ENCODE data around the gene ACER3.

ACER3 gene

DNA sequence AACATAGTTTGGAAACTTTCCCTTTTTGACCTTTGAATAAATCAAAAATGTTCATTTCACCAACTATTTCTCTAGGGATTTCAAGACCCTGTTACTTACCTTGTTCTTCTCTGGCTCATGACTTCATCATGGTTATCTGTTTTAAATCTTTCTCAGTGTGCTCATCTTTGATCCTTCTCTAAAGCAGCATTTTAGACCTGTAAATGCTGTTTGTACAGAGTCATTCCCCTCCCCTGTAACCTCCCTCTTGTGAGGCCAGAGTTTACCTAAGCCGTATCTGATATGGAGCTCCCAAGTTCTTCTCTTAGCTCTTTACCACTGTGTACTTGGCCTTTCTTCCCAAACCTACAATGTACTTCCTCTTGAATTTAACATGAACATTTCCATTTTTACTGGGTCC is 56.0 kb downstream of the ACER3 start:
- Histone ChIP-seq H3K9me3 (ENCODE audit: insufficient read depth, low read length) (no peaks in the 10 kb centered on the region), H3K9ac (ENCODE audit: low read length) (no peak overlapping the region), H3K79me2 (ENCODE audit: low read length) (no peaks in the 10 kb centered on the region), H3K27ac (ENCODE audit: low read length) (no peak overlapping the region), H3K4me2 (ENCODE audit: low read length) (peak overlapping the region; percentile 10; the same call in 1 of the 2 replicates), H2AFZ (ENCODE audit: low read depth, low read length) (no peak overlapping the region), H3K36me3 (replicated peaks; ENCODE audit: low read depth, low read length) (no peaks in the 10 kb centered on the region), H3K4me3 (ENCODE audit: low read length) (no peak overlapping the region), H4K20me1 (ENCODE audit: insufficient read depth, low read length) (no peaks in the 10 kb centered on the region), H3K4me1 (ENCODE audit: low read length) (peaks cover 28% of the 10 kb centered on the region), H3K27me3 (ENCODE audit: low read depth, low read length) (no peaks in the 10 kb centered on the region)
- no peak for TF ChIP-seq EZH2phosphoT487 (IDR thresholded peaks at IDR 0.05; ENCODE audit: low read depth)
- TF ChIP-seq, protein P1, sequence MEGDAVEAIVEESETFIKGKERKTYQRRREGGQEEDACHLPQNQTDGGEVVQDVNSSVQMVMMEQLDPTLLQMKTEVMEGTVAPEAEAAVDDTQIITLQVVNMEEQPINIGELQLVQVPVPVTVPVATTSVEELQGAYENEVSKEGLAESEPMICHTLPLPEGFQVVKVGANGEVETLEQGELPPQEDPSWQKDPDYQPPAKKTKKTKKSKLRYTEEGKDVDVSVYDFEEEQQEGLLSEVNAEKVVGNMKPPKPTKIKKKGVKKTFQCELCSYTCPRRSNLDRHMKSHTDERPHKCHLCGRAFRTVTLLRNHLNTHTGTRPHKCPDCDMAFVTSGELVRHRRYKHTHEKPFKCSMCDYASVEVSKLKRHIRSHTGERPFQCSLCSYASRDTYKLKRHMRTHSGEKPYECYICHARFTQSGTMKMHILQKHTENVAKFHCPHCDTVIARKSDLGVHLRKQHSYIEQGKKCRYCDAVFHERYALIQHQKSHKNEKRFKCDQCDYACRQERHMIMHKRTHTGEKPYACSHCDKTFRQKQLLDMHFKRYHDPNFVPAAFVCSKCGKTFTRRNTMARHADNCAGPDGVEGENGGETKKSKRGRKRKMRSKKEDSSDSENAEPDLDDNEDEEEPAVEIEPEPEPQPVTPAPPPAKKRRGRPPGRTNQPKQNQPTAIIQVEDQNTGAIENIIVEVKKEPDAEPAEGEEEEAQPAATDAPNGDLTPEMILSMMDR (IDR thresholded peaks at IDR 0.05; ENCODE audit: low read depth, low read length) = no peak

GRCh38 chr11:76918941-76919386 is 58.2 kb downstream of the ACER3 start:
- peaks cover 28% of the 10 kb centered on the region for H3K4me1 ChIP-seq (ENCODE audit: low read length)
- H3K4me3 ChIP-seq (ENCODE audit: low read length) = peak overlapping the region; percentile 49
- TF ChIP-seq, protein P1 (IDR thresholded peaks at IDR 0.05; ENCODE audit: low read depth, low read length) = peak; percentile 96
- no peak for TF ChIP-seq EZH2phosphoT487 (IDR thresholded peaks at IDR 0.05; ENCODE audit: low read depth)
- H3K79me2 ChIP-seq (ENCODE audit: low read length) = no peaks in the 10 kb centered on the region
- peak overlapping the region; percentile 18; the same call in 1 of the 2 replicates for H3K9ac ChIP-seq (ENCODE audit: low read length)
- no peaks in the 10 kb centered on the region for H3K36me3 ChIP-seq (replicated peaks; ENCODE audit: low read depth, low read length)
- no peak overlapping the region for H3K27ac ChIP-seq (ENCODE audit: low read length)
- H4K20me1 ChIP-seq (ENCODE audit: insufficient read depth, low read length) = no peaks in the 10 kb centered on the region
- H3K9me3 ChIP-seq (ENCODE audit: insufficient read depth, low read length) = no peaks in the 10 kb centered on the region
- peak overlapping the region; percentile 57 for H3K4me2 ChIP-seq (ENCODE audit: low read length)
- H3K27me3 ChIP-seq (ENCODE audit: low read depth, low read length) = no peaks in the 10 kb centered on the region
- peak overlapping the region; percentile 19 for H2AFZ ChIP-seq (ENCODE audit: low read depth, low read length)

GRCh38 chr11:76919467-76919866 is 58.7 kb downstream of the ACER3 start:
- Histone ChIP-seq H3K27ac (ENCODE audit: low read length) (no peak overlapping the region), H3K4me1 (ENCODE audit: low read length) (peaks cover 28% of the 10 kb centered on the region), H3K36me3 (replicated peaks; ENCODE audit: low read depth, low read length) (no peaks in the 10 kb centered on the region), H3K9ac (ENCODE audit: low read length) (no peak overlapping the region), H4K20me1 (ENCODE audit: insufficient read depth, low read length) (no peaks in the 10 kb centered on the region), H3K27me3 (ENCODE audit: low read depth, low read length) (no peaks in the 10 kb centered on the region), H2AFZ (ENCODE audit: low read depth, low read length) (no peak overlapping the region), H3K9me3 (ENCODE audit: insufficient read depth, low read length) (no peaks in the 10 kb centered on the region), H3K4me3 (ENCODE audit: low read length) (no peak overlapping the region), H3K79me2 (ENCODE audit: low read length) (no peaks in the 10 kb centered on the region), H3K4me2 (ENCODE audit: low read length) (peak overlapping the region; percentile 80)
- no peak for TF ChIP-seq EZH2phosphoT487 (IDR thresholded peaks at IDR 0.05; ENCODE audit: low read depth)
- TF ChIP-seq, protein P1 (IDR thresholded peaks at IDR 0.05; ENCODE audit: low read depth, low read length) = no peak

DNA sequence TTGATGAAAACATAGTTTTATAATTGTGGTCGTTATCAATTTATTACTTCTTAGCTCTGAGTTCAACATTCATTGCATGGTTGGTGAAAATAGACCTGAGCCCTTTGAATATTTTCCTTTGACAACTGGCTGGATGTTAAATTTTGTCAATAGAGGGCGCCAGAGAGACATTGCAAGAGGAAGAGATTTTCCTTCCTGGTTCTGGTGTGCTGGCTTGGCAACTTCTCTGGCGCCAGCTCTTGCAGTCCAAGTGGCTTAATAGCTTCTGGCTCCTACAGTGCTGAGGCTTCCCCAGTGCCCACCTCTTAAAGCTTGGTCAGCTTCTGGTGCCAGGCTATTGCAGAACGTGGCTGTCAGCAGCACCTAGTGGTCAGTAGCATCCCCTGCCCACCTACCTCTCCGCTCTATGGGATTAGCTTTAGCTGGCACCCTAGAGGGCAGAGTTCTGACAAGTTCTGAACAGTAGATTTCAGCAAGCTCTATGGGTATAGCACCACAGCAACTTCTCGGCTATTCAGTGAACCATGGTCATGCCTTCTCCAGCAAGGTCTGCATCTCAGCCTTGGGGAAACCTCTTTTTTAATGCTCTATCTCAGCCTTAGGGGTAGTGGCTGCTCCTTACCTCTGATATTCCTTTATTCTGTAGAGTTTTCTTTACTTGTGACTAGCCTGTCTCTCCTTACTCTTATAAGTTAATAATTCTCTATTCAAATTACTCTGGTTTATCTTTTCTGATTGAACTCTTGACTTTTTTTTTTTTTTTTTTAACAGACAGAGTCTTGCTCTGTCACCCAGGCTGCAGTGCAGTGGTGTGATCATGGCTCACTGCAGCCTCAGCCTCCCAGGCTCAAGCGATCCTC is 59.4 kb downstream of the ACER3 start:
- peak overlapping the region; percentile 67 for H3K4me3 ChIP-seq (ENCODE audit: low read length)

More for the DNA sequence above, 59.4 kb downstream of the ACER3 start:
- Histone ChIP-seq H4K20me1 (ENCODE audit: insufficient read depth, low read length) (no peaks in the 10 kb centered on the region), H3K27me3 (ENCODE audit: low read depth, low read length) (no peaks in the 10 kb centered on the region), H3K4me2 (ENCODE audit: low read length) (peak overlapping the region; percentile 80), H3K4me1 (ENCODE audit: low read length) (peaks cover 28% of the 10 kb centered on the region), H3K9me3 (ENCODE audit: insufficient read depth, low read length) (no peaks in the 10 kb centered on the region), H3K9ac (ENCODE audit: low read length) (no peak overlapping the region), H3K27ac (ENCODE audit: low read length) (peak overlapping the region; percentile 0; the same call in 1 of the 2 replicates), H3K36me3 (replicated peaks; ENCODE audit: low read depth, low read length) (no peaks in the 10 kb centered on the region), H2AFZ (ENCODE audit: low read depth, low read length) (peak overlapping the region; percentile 20; the same call in 1 of the 2 replicates), H3K79me2 (ENCODE audit: low read length) (no peaks in the 10 kb centered on the region)
- TF ChIP-seq EZH2phosphoT487 (IDR thresholded peaks at IDR 0.05; ENCODE audit: low read depth) = no peak
- TF ChIP-seq, protein P1 (IDR thresholded peaks at IDR 0.05; ENCODE audit: low read depth, low read length) = peak; percentile 95
